ENCODE results near the gene OR6T1. TPM values are rescaled to one million over a fixed set of nuclear protein-coding genes. Genes with fewer than 3 reads are reported as not detected.

OR6T1 gene
- total RNA-seq: not detected

DNA sequence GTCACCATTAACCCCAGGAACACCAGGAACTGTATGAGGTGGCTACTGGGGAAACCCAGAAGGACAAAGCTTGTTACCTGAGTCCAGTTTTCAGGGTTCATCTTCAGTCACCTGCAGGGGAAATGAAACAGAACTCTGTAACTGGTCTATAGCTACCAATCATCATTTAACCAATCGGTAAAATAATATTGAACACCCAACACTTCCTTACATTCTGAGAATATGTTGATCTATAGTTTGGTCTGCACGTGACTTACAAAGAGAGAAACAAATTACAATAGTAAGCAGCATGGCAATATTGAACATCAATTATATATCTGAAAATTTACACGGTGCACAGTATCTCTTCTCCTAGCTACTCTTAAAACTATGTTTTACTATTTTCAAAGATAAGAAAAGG is at the start of gene OR6T1:
Gene OR6T1 (minus strand): TSS at position 101 of the 400 bp plus-strand sequence. CDS start 0 bp downstream, at position 101.

DNA sequence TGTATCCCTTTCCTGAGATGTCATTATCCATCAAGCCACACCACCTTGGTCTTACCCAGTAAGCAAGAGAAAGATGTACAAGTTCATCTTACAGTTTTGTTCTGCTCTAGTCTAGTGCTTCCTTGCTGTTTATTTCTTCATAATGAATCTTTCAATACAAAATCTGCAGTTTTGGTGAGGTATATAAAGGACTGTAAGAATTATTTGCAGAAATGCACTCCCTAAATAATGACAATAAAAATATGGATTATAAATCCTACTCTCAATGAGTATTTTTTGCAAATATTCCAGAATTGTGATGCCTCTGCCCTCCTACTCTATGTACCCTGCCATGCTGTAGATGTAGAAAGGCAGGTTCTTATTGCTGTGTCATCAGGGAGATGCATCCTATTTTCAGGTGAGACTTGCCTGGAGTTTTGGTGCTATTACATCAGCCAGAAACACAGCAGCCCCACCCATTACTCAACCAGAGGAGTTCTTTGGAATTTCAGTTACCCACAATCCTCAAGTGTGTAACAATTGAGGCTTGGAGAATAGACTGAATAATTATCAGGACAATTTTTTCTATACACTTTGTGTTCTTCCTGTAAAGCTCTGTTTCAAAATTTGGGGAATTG is 34.2 kb upstream of the OR6T1 start, which contains the start of gene OR10S1:
Gene OR10S1 (minus strand): TSS at position 51 of the 617 bp plus-strand sequence. CDS start 117 bp downstream, outside the sequence.

GRCh38 chr11:123939317-123939716 is 4.3 kb downstream of the OR6T1 start, which contains the start of gene OR4D5:
Gene OR4D5 (plus strand): TSS chr11:123939617. CDS start chr11:123939617, 0 bp downstream.

DNA sequence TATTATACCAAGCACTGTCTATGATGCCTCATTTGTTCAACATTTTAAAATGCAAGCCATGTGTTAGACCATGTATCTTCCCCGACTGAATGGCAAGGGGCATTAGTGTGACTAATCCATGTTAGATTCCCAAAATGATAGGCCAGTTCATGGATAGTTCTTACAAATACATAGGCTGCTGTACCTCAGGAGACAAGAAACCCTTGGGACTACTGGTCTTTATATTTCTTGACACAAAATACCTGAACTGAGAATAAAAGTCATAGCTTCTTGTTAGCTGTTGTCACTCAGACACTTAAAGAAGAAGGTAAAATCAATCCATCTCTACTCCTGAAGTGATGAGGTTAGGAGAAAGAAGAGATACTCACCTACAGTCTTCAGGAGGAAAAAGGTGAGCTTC is 41.8 kb downstream of the OR6T1 start, which contains the start of gene OR8D4:
Gene OR8D4 (plus strand): TSS at position 301 of the 400 bp plus-strand sequence. CDS start 4,265 bp downstream, outside the sequence.

Other genes with a start within 250 kb of the OR6T1 start
- gene ZNF202, start 202.2 kb downstream of the OR6T1 start, total RNA-seq: 24.7 TPM
- not detected for gene OR6X1, start 189.3 kb downstream of the OR6T1 start, total RNA-seq
- gene OR6M1, start 137.5 kb downstream of the OR6T1 start, total RNA-seq: not detected
- not detected for gene TMEM225, start 58.2 kb downstream of the OR6T1 start, total RNA-seq
- not detected for gene OR8D4, start 41.7 kb downstream of the OR6T1 start, total RNA-seq
- not detected for gene OR4D5, start 4.2 kb downstream of the OR6T1 start, total RNA-seq
- gene OR10S1, start 33.9 kb upstream of the OR6T1 start, total RNA-seq: not detected
- gene OR10G6, start 51.3 kb upstream of the OR6T1 start, total RNA-seq: not detected
- gene OR10G4, start 69.2 kb upstream of the OR6T1 start, total RNA-seq: not detected
- gene OR10G9, start 79.2 kb upstream of the OR6T1 start, total RNA-seq: not detected
- not detected for gene OR10G8, start 83.0 kb upstream of the OR6T1 start, total RNA-seq
- gene OR10G7, start 97.5 kb upstream of the OR6T1 start, total RNA-seq: not detected
- gene VWA5A, start 171.6 kb upstream of the OR6T1 start, total RNA-seq: 4.1 TPM
- gene OR10D3, start 239.5 kb upstream of the OR6T1 start, total RNA-seq: not detected

All from parietal lobe (tissue), 1 donor.